GM10266 (cell line): ENCODE data around the gene NIT1.

Experiments used
- DNase-seq: peaks from one replicate; pipeline ENCODE4 v3.0.0; 2012; ENCODE audit errors: extremely low spot score
- CTCF ChIP-seq: IDR thresholded peaks from 2 replicates; pipeline ENCODE4 v1.5.1; 2012; ENCODE audit warnings: mild to moderate bottlenecking, low read depth; ENCODE audit not compliant: control insufficient read depth, insufficient read depth; ENCODE audit errors: missing control alignments

The NIT1 gene

DNA sequence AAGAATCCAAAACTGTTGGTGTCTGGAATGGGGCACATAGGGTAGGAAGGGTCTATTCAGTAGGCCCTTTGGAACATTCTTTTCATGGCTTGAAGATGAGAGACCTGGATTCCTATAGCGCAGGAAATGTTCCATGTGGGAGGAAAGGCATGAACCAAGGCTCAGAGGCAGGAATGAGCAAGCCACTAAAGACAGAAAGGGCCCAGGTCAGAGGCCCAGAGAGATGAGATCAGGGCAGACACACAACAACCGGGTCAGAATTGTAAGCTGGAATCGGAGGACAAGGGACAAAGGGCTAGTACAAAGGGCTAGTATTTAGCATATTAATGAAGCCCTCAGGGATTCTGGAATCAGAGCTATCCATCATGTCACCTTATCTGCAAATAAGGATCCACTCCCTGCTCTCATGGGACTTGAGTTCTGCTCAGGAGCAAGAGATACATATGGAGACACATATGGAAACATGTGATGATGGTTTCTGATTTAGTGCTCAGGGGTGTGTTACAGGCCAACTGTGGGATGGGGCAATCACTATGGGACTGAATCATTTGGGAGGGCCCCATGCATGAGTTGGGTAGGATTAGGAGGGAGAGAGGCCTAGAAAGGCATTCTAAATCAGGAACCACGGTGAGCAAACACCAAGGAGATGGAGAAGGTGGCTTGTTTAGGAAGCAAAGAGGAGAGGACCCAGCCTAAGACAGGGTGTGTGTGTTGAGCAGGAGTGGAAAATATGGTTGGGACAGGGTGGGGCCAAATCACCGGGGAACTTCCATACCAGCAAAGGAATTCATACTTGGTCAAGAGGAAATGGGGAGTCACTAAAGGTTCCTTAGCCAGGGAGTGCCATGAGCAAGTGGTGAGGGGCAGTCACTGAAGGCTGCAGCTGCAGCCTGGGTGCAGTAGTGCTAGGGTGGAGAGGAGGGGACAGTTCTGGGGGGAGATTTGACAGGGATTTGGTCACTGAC lies 37.2 kb upstream of the NIT1 start:
- no peak for TF ChIP-seq CTCF
- no peak for DNase-seq

DNA sequence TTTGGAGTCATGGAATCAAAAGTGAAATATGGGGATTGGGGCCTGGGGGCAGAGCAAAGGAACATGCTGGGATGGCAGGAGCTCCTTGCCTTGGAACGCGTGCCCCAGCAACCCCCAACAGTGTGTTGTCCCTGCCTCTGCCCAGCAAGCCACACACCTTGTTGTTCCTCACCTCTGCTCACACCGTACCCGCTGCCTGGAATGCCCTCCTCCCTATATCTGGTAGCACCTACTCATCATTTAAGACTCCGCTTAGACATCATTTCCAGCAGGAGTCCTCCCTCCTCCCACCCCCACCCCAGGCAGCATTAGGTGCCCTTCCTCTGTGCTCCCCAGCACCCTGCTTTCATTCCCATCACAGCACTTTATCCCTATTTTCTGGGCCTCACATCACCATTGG lies 36.4 kb upstream of the NIT1 start:
- TF ChIP-seq CTCF = no peak
- DNase-seq = no peak

- no peak for DNase-seq
- no peak for TF ChIP-seq CTCF
Measured at GRCh38 chr1:161082483-161082882, 35.4 kb upstream of the NIT1 start.

GRCh38 chr1:161082996-161083747 lies 34.7 kb upstream of the NIT1 start:
- no peak for DNase-seq
- no peak for TF ChIP-seq CTCF

DNA sequence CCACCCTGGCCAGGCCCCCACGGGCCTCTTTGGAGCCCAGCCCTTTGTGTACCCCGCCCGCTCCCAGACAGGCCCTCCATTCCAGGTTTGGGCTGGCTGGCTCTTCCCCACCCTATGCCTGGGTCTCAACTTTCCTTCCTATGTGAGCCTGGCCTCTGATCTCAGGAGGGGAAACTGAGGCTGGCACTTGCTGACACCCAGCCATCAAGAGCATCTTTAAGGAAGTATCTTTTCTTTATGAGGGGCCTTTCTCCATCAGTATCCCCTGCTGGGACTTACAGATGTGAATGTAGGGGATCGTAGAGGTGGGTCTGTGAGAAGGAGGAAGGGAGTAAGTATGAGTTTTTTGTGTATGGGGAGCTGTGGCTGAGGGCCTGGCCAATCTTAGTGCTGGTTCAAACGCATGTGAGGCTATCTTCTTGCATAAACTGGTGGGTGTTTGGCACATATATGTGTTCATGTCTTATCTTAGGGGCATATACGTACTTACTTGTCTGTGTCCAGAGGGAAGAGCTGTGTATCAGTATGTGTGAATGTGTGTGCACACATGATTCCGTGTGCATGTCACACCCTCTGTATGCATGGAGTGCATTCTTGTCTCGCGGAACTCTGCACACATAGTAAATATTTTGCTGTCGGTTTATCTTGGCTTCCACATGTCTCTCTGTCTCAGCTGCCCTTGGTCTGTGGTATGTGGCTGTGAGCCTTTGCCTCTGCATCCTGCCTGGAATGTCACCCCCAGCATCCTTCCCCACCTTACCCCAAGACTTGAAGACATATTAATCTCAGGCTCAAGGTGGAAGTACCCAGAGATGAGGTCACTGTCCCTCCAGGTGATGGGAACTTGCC lies 33.9 kb upstream of the NIT1 start:
- no peak for TF ChIP-seq CTCF
- DNase-seq = no peak

DNA sequence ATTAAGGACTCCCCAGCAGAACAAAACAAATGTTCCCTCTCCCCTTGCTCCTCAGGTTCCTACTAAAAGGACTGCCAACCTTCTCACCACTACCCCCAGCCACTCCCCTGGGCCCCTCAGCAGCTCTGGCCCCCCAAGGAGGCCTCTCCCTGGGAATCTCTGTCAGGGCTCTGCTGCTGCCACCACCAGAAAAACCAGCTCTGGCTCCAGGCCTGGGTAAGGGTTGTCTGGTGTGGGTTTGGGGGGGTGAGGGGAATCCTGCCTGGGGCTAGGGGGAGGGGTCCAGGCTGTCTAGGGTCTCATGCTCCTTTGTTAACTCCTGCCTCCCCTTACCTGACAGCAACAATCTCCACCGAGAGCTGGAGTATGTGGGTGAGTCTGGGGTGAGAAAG lies 33.3 kb upstream of the NIT1 start:
- DNase-seq = no peak
- no peak for TF ChIP-seq CTCF
